Measurements from ENCODE around the gene ZFP36L2.

The ZFP36L2 gene

GRCh38 chr2:43226558-43226954 is at the start of gene ZFP36L2:
TSS of gene ZFP36L2 (minus strand) at chr2:43226606. CDS start at chr2:43226315, 291 bp downstream.
- DNase-seq = peak; percentile 98

GRCh38 chr2:43274721-43275120 is 48.3 kb upstream of the ZFP36L2 start:
- ATAC-seq (no peak), DNase-seq (no peak)

More at GRCh38 chr2:43226558-43226954, at the start of gene ZFP36L2:
- peak; percentile 78 for ATAC-seq

- ATAC-seq (no peak), DNase-seq (no peak)
These were observed 47.6 kb upstream of the ZFP36L2 start for GRCh38 chr2:43274055-43274454.

GRCh38 chr2:43273529-43273928 is 47.1 kb upstream of the ZFP36L2 start:
- DNase-seq (peak; percentile 36), ATAC-seq (peak; percentile 90)

- ATAC-seq (no peak), DNase-seq (no peak)
These were observed 44.7 kb upstream of the ZFP36L2 start for GRCh38 chr2:43270930-43271615.

GRCh38 chr2:43270461-43270860 is 44.1 kb upstream of the ZFP36L2 start:
- no peak for ATAC-seq

GRCh38 chr2:43269706-43270105 is 43.3 kb upstream of the ZFP36L2 start:
- DNase-seq (no peak), ATAC-seq (peak; percentile 38)

More at GRCh38 chr2:43270461-43270860, 44.1 kb upstream of the ZFP36L2 start:
- no peak for DNase-seq

- ATAC-seq = no peak
These were observed 42.7 kb upstream of the ZFP36L2 start for GRCh38 chr2:43269074-43269572.

GRCh38 chr2:43268066-43268953 is 41.9 kb upstream of the ZFP36L2 start:
- DNase-seq = no peak
- no peak for ATAC-seq

More at GRCh38 chr2:43269074-43269572, 42.7 kb upstream of the ZFP36L2 start:
- no peak for DNase-seq

GRCh38 chr2:43267381-43267780 is 41.0 kb upstream of the ZFP36L2 start:
- DNase-seq (no peak), ATAC-seq (no peak)

- no peak for ATAC-seq
- DNase-seq = no peak
These were observed 40.3 kb upstream of the ZFP36L2 start for GRCh38 chr2:43266711-43267111.

GRCh38 chr2:43265421-43265820 is 39.0 kb upstream of the ZFP36L2 start:
- no peak for DNase-seq
- ATAC-seq = no peak

GRCh38 chr2:43265001-43265400 is 38.6 kb upstream of the ZFP36L2 start:
- ATAC-seq (no peak), DNase-seq (no peak)

GRCh38 chr2:43262951-43263350 is 36.5 kb upstream of the ZFP36L2 start:
- no peak for DNase-seq
- ATAC-seq = no peak

GRCh38 chr2:43262239-43262638 is 35.8 kb upstream of the ZFP36L2 start:
- DNase-seq (no peak), ATAC-seq (no peak)

GRCh38 chr2:43259512-43259911 is 33.1 kb upstream of the ZFP36L2 start:
- ATAC-seq = no peak

GRCh38 chr2:43258547-43259156 is 32.2 kb upstream of the ZFP36L2 start:
- DNase-seq (no peak), ATAC-seq (no peak)

More at GRCh38 chr2:43259512-43259911, 33.1 kb upstream of the ZFP36L2 start:
- DNase-seq = no peak

- no peak for DNase-seq
- no peak for ATAC-seq
These were observed 29.0 kb upstream of the ZFP36L2 start for GRCh38 chr2:43255296-43255910.

GRCh38 chr2:43254331-43254730 is 27.9 kb upstream of the ZFP36L2 start:
- ATAC-seq = no peak
- DNase-seq = no peak

- no peak for DNase-seq
- no peak for ATAC-seq
These were observed 24.8 kb upstream of the ZFP36L2 start for GRCh38 chr2:43251171-43251731.

GRCh38 chr2:43250015-43250414 is 23.6 kb upstream of the ZFP36L2 start:
- no peak for ATAC-seq

GRCh38 chr2:43248621-43249020 is 22.2 kb upstream of the ZFP36L2 start:
- ATAC-seq (no peak), DNase-seq (no peak)

More at GRCh38 chr2:43250015-43250414, 23.6 kb upstream of the ZFP36L2 start:
- no peak for DNase-seq

Data from stimulated activated naive CD8-positive, alpha-beta T cell treated with anti-CD3 and anti-CD28 coated beads, Interleukin-15, Interleukin-2, amounts not matched to agents 100 U/mL and 50 U/mL, for 24 hours (primary cell).